K562 (cell line): ENCODE measurements around the gene THOC7. TPM values are rescaled to one million over a fixed set of nuclear protein-coding genes. Genes with fewer than 3 reads are reported as not detected.
A peak's percentile ranks its signal among the peaks of the same experiment; 100 is the strongest.

Experiments used
- ATAC-seq: fragments of 200-7000 bp; cut with Tn5 transposase; 3 replicates; pipeline ENCODE4 v1.9.1; 2020; ENCODE audit warnings: moderate library complexity
- BruUV-seq: library from RNA; stranded (reverse); fragments of 400-500 nt; replicated peaks from 2 replicates; lab custom pipeline; 2021; lab: Mats Ljungman, UMichigan
- CTCF ChIA-PET: fragments of 300-600 bp; formaldehyde crosslinking; extraction: SDS; loops from one replicate; lab custom pipeline; 2021; ENCODE audit warnings: low intra/inter-chr PET ratio; lab: Yijun Ruan, JAX
- POLR2A ChIA-PET: fragments of 300-600, 350-650 bp; sonication (Branson Sonifier 250); formaldehyde crosslinking; extraction: SDS; loops from one replicate; lab custom pipeline; 2021; ENCODE audit warnings: antibody characterized with exemption, inconsistent platforms; lab: Yijun Ruan, JAX
- DNase-seq, 4 experiments: peaks; one replicate each; pipeline versions ENCODE4 v3.0.0 to v3.0.0-alpha.2; 2011 to 2018; ENCODE audit warnings: low spot score in 3 of 4, mixed read lengths in 3 of 4; ENCODE audit errors: extremely low read depth in 1 of 4
- FAIRE-seq: peaks from 2 replicates; lab custom pipeline; 2011; peaks lifted over from hg19 to GRCh38; lab: Jason Lieb, UNC
- H2AFZ ChIP-seq: 2 replicates; pipeline ENCODE4 v1.6.0; 2011; ENCODE audit warnings: low read depth, low read length, control low read depth, inconsistent platforms
- H3K27ac ChIP-seq: fragments of 200-600 bp; 3 replicates; pipeline ENCODE4 v1.8.0; 2011; ENCODE audit warnings: low read depth, mild to moderate bottlenecking, control low read depth, inconsistent platforms, low read length, moderate library complexity, mixed read lengths; ENCODE audit errors: extremely low read depth
- H3K27me3 ChIP-seq, 2 experiments: fragments of 300-600 bp in 1 of 2; 2 replicates in 1 of 2; 3 replicates in 1 of 2; pipeline versions ENCODE4 v1.6.0 to v1.8.0; 2011; ENCODE audit warnings: inconsistent platforms in 2 of 2, low read length in 2 of 2, mild to moderate bottlenecking in 1 of 2, mixed read lengths in 1 of 2, moderate library complexity in 1 of 2; ENCODE audit not compliant: control insufficient read depth in 2 of 2, insufficient read depth in 2 of 2
- H3K36me3 ChIP-seq: fragments of 300-600 bp; 3 replicates; pipeline ENCODE4 v1.8.0; 2011; ENCODE audit warnings: mild to moderate bottlenecking, low read length, inconsistent platforms; ENCODE audit not compliant: control insufficient read depth, insufficient read depth
- H3K4me1 ChIP-seq, 2 experiments: fragments of 200-600 bp in 1 of 2; replicated peaks in 1 of 2; 2 replicates in 1 of 2; 3 replicates in 1 of 2; pipeline versions ENCODE4 v1.5.1 to v1.8.0; 2011; ENCODE audit warnings: inconsistent platforms in 2 of 2, low read length in 2 of 2, mild to moderate bottlenecking in 1 of 2, mixed read lengths in 1 of 2, moderate library complexity in 1 of 2; ENCODE audit not compliant: control insufficient read depth in 2 of 2, insufficient read depth in 2 of 2
- H3K4me2 ChIP-seq: 2 replicates; pipeline ENCODE4 v1.6.1; 2011; ENCODE audit warnings: low read length, control low read depth, inconsistent platforms, mixed read lengths; ENCODE audit not compliant: insufficient read depth
- H3K4me3 ChIP-seq: fragments of 200-600 bp; sonication (generic), shearing (Covaris generic); 2 replicates; pipeline ENCODE4 v1.5.1; 2016; ENCODE audit warnings: control low read depth, inconsistent platforms
- H3K79me2 ChIP-seq: fragments of 200-600 bp; 3 replicates; pipeline ENCODE4 v1.8.0; 2011; ENCODE audit warnings: low read length, inconsistent platforms; ENCODE audit not compliant: control insufficient read depth, insufficient read depth
- H3K9ac ChIP-seq, 2 experiments: 2 replicates each; pipeline versions ENCODE4 v1.6.0 to v1.6.1; 2011; ENCODE audit warnings: low read depth in 2 of 2, low read length in 2 of 2, control low read depth in 1 of 2, inconsistent platforms in 1 of 2, mild to moderate bottlenecking in 1 of 2, mixed read lengths in 1 of 2; ENCODE audit not compliant: insufficient read depth in 1 of 2
- H3K9me1 ChIP-seq: one replicate; pipeline ENCODE4 v1.6.0; 2011; ENCODE audit warnings: inconsistent platforms, mild to moderate bottlenecking, low read length, moderate library complexity; ENCODE audit not compliant: control insufficient read depth, insufficient read depth
- H3K9me3 ChIP-seq: replicated peaks from 2 replicates; pipeline ENCODE4 v1.5.1; 2011; ENCODE audit warnings: low read depth, low read length, inconsistent platforms; ENCODE audit not compliant: control insufficient read depth, insufficient read depth
- H4K20me1 ChIP-seq: replicated peaks from 2 replicates; pipeline ENCODE4 v1.6.1; 2011; ENCODE audit warnings: low read length, inconsistent platforms, mixed read lengths; ENCODE audit not compliant: control insufficient read depth, insufficient read depth
- TGIF2 ChIP-seq: sonication (generic); formaldehyde crosslinking; IDR thresholded peaks from 2 replicates; pipeline ENCODE4 v1.8.1; 2022; ENCODE audit warnings: mild to moderate bottlenecking, missing genetic modification reagents, moderate library complexity
- WGBS: fragments of 100-300 bp; shearing (Covaris generic); methylation state at CpG from one replicate; pipeline ENCODE4 v1.1.6; 2016; ENCODE audit warnings: low coverage, mixed read lengths; ENCODE audit not compliant: insufficient coverage; ENCODE audit errors: missing lambda C conversion rate; 5-methylcytosine and 5-hydroxymethylcytosine counted together
- in situ Hi-C: fragments of 300-500 bp; cut with MboI; formaldehyde crosslinking; loops from 4 replicates; pipeline ENCODE4 v1.15.0; 2018; ENCODE audit warnings: inconsistent platforms, mixed read lengths
- intact Hi-C: fragments of 100-400 bp; cut with micrococcal nuclease; formaldehyde crosslinking; loops from 2 replicates; pipeline ENCODE4 v1.14.2; 2022
- polyA plus RNA-seq, 8 experiments: library from polyadenylated mRNA; depleted of rRNA in 4 of 8; stranded (reverse) in 5 of 8; unstranded in 3 of 8; fragments of >200 nt; fragmentation: Nextera tagmentation in 2 of 8; fragmentation: Illumina TruSeq in 1 of 8; extraction: Ambion mirVana in 2 of 8; extraction: Trizol in 1 of 8; gene quantifications; 2 replicates each; pipeline versions ENCODE4 v1.2.1 to v1.2.3, GENCODE V29; 2011 to 2014; ENCODE audit warnings: inconsistent platforms in 1 of 8, missing spikeins in 1 of 8
- total RNA-seq, 7 experiments: library from RNA; depleted of rRNA in 6 of 7; stranded (reverse); fragments of >200 nt in 6 of 7; fragmentation: Illumina TruSeq in 2 of 7; extraction: Trizol in 2 of 7; gene quantifications; 2 replicates each; pipeline versions ENCODE4 v1.2.1 to v1.2.3, GENCODE V29; 2011 to 2021; ENCODE audit warnings: low replicate concordance in 1 of 7
- TF ChIP-seq, protein P1 (sequence below), 3 experiments: fragments of 200-800 bp in 1 of 3; fragments of 250-450 bp in 1 of 3; fragments of 450-650 bp in 1 of 3; sonication (Bioruptor Pico) in 1 of 3; sonication (Bioruptor generic) in 1 of 3; formaldehyde crosslinking in 1 of 3; IDR thresholded peaks; 2 replicates each; pipeline versions ENCODE4 v1.6.1 to v1.8.0; 2016 to 2022; ENCODE audit warnings: mild to moderate bottlenecking in 2 of 3, missing genetic modification characterization in 2 of 3, missing compliant biosample characterization in 1 of 3, moderate library complexity in 1 of 3

Gene THOC7
- total and polyA plus RNA-seq, 9 of the 15 experiments (the other 6 are each of a cell fraction or from before 2014, with no cell fraction given) = 56.5 to 129 (median 94.7) TPM

DNA sequence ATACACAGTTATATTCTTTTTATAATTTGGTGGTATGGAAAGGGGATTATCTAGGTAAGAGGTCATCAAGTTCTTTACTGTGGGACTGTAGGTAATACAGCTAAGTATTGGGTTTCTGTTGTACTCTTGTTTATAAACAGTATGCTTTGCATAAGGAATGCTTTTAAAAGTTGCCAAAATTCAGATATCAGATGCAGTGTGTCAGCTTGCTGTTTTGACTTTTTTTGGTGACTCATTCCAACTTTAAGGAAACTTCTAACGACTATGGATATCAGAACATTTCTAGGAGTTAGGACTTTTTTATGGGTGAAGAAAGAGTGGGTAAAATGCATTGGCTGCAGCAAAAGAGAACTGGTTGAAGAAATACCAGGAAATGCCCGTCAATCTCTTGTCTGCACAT lies 45.8 kb upstream of the THOC7 start:
- H2AFZ ChIP-seq = no peak overlapping the region
- CTCF ChIA-PET = no interaction called here
- DNase-seq = no peak
- H3K79me2 ChIP-seq = peaks cover 31% of the 10 kb centered on the region
- no peak for ATAC-seq
- in situ Hi-C loops = no loop called here
- H3K4me1 ChIP-seq = peaks cover 9 to 13% of the 10 kb centered on the region in 2 experiments
- no peak overlapping the region for H3K4me2 ChIP-seq
- H3K9me3 ChIP-seq = no peaks in the 10 kb centered on the region
- peaks cover 10% of the 10 kb centered on the region; the same call in 2 of the 3 replicates for H3K36me3 ChIP-seq
- intact Hi-C loops = no loop called here
- H4K20me1 ChIP-seq = no peaks in the 10 kb centered on the region
- 37% methylated on average over 2 of the region's 2 CpGs for WGBS
- no peak overlapping the region for H3K4me3 ChIP-seq
- no peak for TF ChIP-seq TGIF2 (CRISPR knock-in tag)
- TF ChIP-seq, protein P1, sequence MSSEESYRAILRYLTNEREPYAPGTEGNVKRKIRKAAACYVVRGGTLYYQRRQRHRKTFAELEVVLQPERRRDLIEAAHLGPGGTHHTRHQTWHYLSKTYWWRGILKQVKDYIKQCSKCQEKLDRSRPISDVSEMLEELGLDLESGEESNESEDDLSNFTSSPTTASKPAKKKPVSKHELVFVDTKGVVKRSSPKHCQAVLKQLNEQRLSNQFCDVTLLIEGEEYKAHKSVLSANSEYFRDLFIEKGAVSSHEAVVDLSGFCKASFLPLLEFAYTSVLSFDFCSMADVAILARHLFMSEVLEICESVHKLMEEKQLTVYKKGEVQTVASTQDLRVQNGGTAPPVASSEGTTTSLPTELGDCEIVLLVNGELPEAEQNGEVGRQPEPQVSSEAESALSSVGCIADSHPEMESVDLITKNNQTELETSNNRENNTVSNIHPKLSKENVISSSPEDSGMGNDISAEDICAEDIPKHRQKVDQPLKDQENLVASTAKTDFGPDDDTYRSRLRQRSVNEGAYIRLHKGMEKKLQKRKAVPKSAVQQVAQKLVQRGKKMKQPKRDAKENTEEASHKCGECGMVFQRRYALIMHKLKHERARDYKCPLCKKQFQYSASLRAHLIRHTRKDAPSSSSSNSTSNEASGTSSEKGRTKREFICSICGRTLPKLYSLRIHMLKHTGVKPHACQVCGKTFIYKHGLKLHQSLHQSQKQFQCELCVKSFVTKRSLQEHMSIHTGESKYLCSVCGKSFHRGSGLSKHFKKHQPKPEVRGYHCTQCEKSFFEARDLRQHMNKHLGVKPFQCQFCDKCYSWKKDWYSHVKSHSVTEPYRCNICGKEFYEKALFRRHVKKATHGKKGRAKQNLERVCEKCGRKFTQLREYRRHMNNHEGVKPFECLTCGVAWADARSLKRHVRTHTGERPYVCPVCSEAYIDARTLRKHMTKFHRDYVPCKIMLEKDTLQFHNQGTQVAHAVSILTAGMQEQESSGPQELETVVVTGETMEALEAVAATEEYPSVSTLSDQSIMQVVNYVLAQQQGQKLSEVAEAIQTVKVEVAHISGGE (CRISPR knock-in tag; IDR thresholded peaks at IDR 0.05) = peak in 1 of 3 experiments; percentile 23; a peak in 1 of 6 replicates
- TF ChIP-seq, all 486 proteins: peak for 1
- BruUV-seq = no TSS peak
- H3K27ac ChIP-seq = no peak overlapping the region
- no peak overlapping the region for H3K9ac ChIP-seq
- POLR2A ChIA-PET = no interaction called here
- FAIRE-seq = no peak
- H3K27me3 ChIP-seq = no peaks in the 10 kb centered on the region
- no peaks in the 10 kb centered on the region for H3K9me1 ChIP-seq
